Kidney capillary endothelial cell (primary cell): ENCODE data around the gene MDN1.

ENCODE experiments used
- DNase-seq: peaks from one replicate; pipeline ENCODE4 v3.0.0-alpha.2; 2018; ENCODE audit warnings: low spot score

Gene MDN1

GRCh38 chr6:89693207-89693606 lies 126.4 kb downstream of the MDN1 start:
- DNase-seq, result no peak

GRCh38 chr6:89692256-89692655 lies 127.3 kb downstream of the MDN1 start:
- DNase-seq, result no peak

GRCh38 chr6:89690944-89691324 lies 128.7 kb downstream of the MDN1 start:
- DNase-seq, result no peak

GRCh38 chr6:89689732-89690131 lies 129.9 kb downstream of the MDN1 start:
- DNase-seq, result no peak

GRCh38 chr6:89688328-89688727 lies 131.3 kb downstream of the MDN1 start:
- DNase-seq, result no peak

GRCh38 chr6:89685311-89685710 lies 134.3 kb downstream of the MDN1 start:
- DNase-seq, result no peak

GRCh38 chr6:89682991-89683390 lies 136.6 kb downstream of the MDN1 start:
- no peak for DNase-seq

- no peak for DNase-seq
Observed at GRCh38 chr6:89681983-89682564, 137.5 kb downstream of the MDN1 start.

- DNase-seq, result no peak
Observed at GRCh38 chr6:89680551-89680950, 139.0 kb downstream of the MDN1 start.

GRCh38 chr6:89680150-89680549 lies 139.4 kb downstream of the MDN1 start:
- peak; percentile 8 for DNase-seq

- no peak for DNase-seq
Observed at GRCh38 chr6:89679215-89680120, 140.1 kb downstream of the MDN1 start.

GRCh38 chr6:89678531-89678930 lies 141.1 kb downstream of the MDN1 start:
- no peak for DNase-seq

- no peak for DNase-seq
Observed at GRCh38 chr6:89675949-89676748, 143.4 kb downstream of the MDN1 start.

GRCh38 chr6:89670935-89671565 lies 148.5 kb downstream of the MDN1 start:
- DNase-seq, result no peak

- no peak for DNase-seq
Observed at GRCh38 chr6:89669002-89669401, 150.6 kb downstream of the MDN1 start.

GRCh38 chr6:89667872-89668556 lies 151.6 kb downstream of the MDN1 start:
- no peak for DNase-seq

- no peak for DNase-seq
Observed at GRCh38 chr6:89662659-89663223, 156.9 kb downstream of the MDN1 start.

- DNase-seq, result no peak
Observed at GRCh38 chr6:89661559-89661958, 158.0 kb downstream of the MDN1 start.

- DNase-seq, result no peak
Observed at GRCh38 chr6:89660981-89661380, 158.6 kb downstream of the MDN1 start.

- DNase-seq, result no peak
Observed at GRCh38 chr6:89657445-89658158, 162.0 kb downstream of the MDN1 start.

- peak; percentile 38 for DNase-seq
Observed at GRCh38 chr6:89655122-89655521, 164.5 kb downstream of the MDN1 start.
